ENCODE measurements around the gene FNDC7.
"Not testable (repeated sequence)": the region's sequence is repeated elsewhere in the genome, so short reads cannot be mapped to it uniquely, and the experiment has no call there.

The FNDC7 gene

GRCh38 chr1:108742253-108742652, 29.5 kb downstream of the FNDC7 start:
- in situ Hi-C loops (cut with MboI; ENCODE audit: low sequenced_read_pairs) = no loop called here

GRCh38 chr1:108745980-108746381, 33.3 kb downstream of the FNDC7 start:
- in situ Hi-C loops (cut with MboI; ENCODE audit: low sequenced_read_pairs) = no loop called here

- in situ Hi-C loops (cut with MboI; ENCODE audit: low sequenced_read_pairs) = no loop called here
Observed at GRCh38 chr1:108746382-108747170, 33.9 kb downstream of the FNDC7 start, which contains the start of gene STXBP3. Gene STXBP3 (plus strand): TSS chr1:108746674. CDS start chr1:108746738, 64 bp downstream.

- in situ Hi-C loops (cut with MboI; ENCODE audit: low sequenced_read_pairs) = no loop called here
Observed at GRCh38 chr1:108747171-108747850, 34.6 kb downstream of the FNDC7 start.

- in situ Hi-C loops (cut with MboI; ENCODE audit: low sequenced_read_pairs) = no loop called here
Observed at GRCh38 chr1:108747898-108748297, 35.2 kb downstream of the FNDC7 start.

GRCh38 chr1:108749081-108749480, 36.4 kb downstream of the FNDC7 start:
- in situ Hi-C loops (cut with MboI; ENCODE audit: low sequenced_read_pairs) = no loop called here

GRCh38 chr1:108750476-108751181, 37.9 kb downstream of the FNDC7 start:
- in situ Hi-C loops (cut with MboI; ENCODE audit: low sequenced_read_pairs) = no loop called here

- in situ Hi-C loops (cut with MboI; ENCODE audit: low sequenced_read_pairs) = no loop called here
Observed at GRCh38 chr1:108753363-108753762, 40.7 kb downstream of the FNDC7 start.

- in situ Hi-C loops (cut with MboI; ENCODE audit: low sequenced_read_pairs) = no loop called here
Observed at GRCh38 chr1:108758796-108759195, 46.1 kb downstream of the FNDC7 start.

- in situ Hi-C loops (cut with MboI; ENCODE audit: low sequenced_read_pairs) = no loop called here
Observed at GRCh38 chr1:108767115-108767514, 54.4 kb downstream of the FNDC7 start.

GRCh38 chr1:108767708-108768107, 55.0 kb downstream of the FNDC7 start:
- in situ Hi-C loops (cut with MboI; ENCODE audit: low sequenced_read_pairs) = no loop called here

GRCh38 chr1:108777839-108778238, 65.1 kb downstream of the FNDC7 start:
- in situ Hi-C loops (cut with MboI; ENCODE audit: low sequenced_read_pairs) = no loop called here

GRCh38 chr1:108779455-108779854, 66.7 kb downstream of the FNDC7 start:
- in situ Hi-C loops (cut with MboI; ENCODE audit: low sequenced_read_pairs) = no loop called here

GRCh38 chr1:108780937-108781574, 68.3 kb downstream of the FNDC7 start:
- in situ Hi-C loops (cut with MboI; ENCODE audit: low sequenced_read_pairs) = no loop called here

- in situ Hi-C loops (cut with MboI; ENCODE audit: low sequenced_read_pairs) = not testable (repeated sequence)
Observed at GRCh38 chr1:108781575-108781944, 68.9 kb downstream of the FNDC7 start.

GRCh38 chr1:108785264-108785663, 72.6 kb downstream of the FNDC7 start:
- in situ Hi-C loops (cut with MboI; ENCODE audit: low sequenced_read_pairs) = no loop called here

GRCh38 chr1:108785880-108786279, 73.2 kb downstream of the FNDC7 start:
- in situ Hi-C loops (cut with MboI; ENCODE audit: low sequenced_read_pairs) = no loop called here

- in situ Hi-C loops (cut with MboI; ENCODE audit: low sequenced_read_pairs) = no loop called here
Observed at GRCh38 chr1:108791790-108792189, 79.1 kb downstream of the FNDC7 start.
